ENCODE results near the gene RTRAF.

Gene RTRAF

GRCh38 chr14:52026901-52027300 lies 37.6 kb downstream of the RTRAF start:
- Histone ChIP-seq H4K20me1 (no peaks in the 10 kb centered on the region), H3K4me3 (no peak overlapping the region), H3K4me2 (no peak overlapping the region), H3K36me3 (peaks cover 93% of the 10 kb centered on the region), H3K4me1 (peaks cover 23% of the 10 kb centered on the region), H3K9me3 (peaks cover 34% of the 10 kb centered on the region), H3K27ac (no peak overlapping the region), H3K9ac (no peak overlapping the region), H3K27me3 (no peaks in the 10 kb centered on the region)
- no peak for TF ChIP-seq Cebpa-rat (IDR thresholded peaks at IDR 0.05)

GRCh38 chr14:52029881-52030280 lies 40.5 kb downstream of the RTRAF start:
- Histone ChIP-seq H3K4me1 (no peaks in the 10 kb centered on the region), H3K9me3 (peaks cover 19% of the 10 kb centered on the region), H3K9ac (no peak overlapping the region), H3K36me3 (peaks cover 95% of the 10 kb centered on the region), H3K27ac (no peak overlapping the region), H3K4me2 (no peak overlapping the region), H4K20me1 (no peaks in the 10 kb centered on the region), H3K4me3 (no peak overlapping the region), H3K27me3 (no peaks in the 10 kb centered on the region)
- no peak for TF ChIP-seq Cebpa-rat (IDR thresholded peaks at IDR 0.05)

GRCh38 chr14:52031781-52032180 lies 42.4 kb downstream of the RTRAF start:
- Histone ChIP-seq H3K4me1 (no peaks in the 10 kb centered on the region), H3K36me3 (peaks cover 94% of the 10 kb centered on the region), H3K9ac (no peak overlapping the region), H3K4me3 (no peak overlapping the region), H3K4me2 (no peak overlapping the region), H3K27me3 (no peaks in the 10 kb centered on the region), H4K20me1 (no peaks in the 10 kb centered on the region), H3K9me3 (peaks cover 4% of the 10 kb centered on the region; the same call in 1 of the 2 replicates), H3K27ac (no peak overlapping the region)
- TF ChIP-seq Cebpa-rat (IDR thresholded peaks at IDR 0.05) = no peak

- Histone ChIP-seq H3K9me3 (no peaks in the 10 kb centered on the region), H4K20me1 (no peaks in the 10 kb centered on the region), H3K4me1 (no peaks in the 10 kb centered on the region), H3K9ac (no peak overlapping the region), H3K27me3 (no peaks in the 10 kb centered on the region), H3K27ac (no peak overlapping the region), H3K36me3 (peaks cover 94% of the 10 kb centered on the region), H3K4me2 (no peak overlapping the region), H3K4me3 (no peak overlapping the region)
- TF ChIP-seq Cebpa-rat (IDR thresholded peaks at IDR 0.05) = no peak
Observed at GRCh38 chr14:52032204-52032801, 43.0 kb downstream of the RTRAF start.

- Histone ChIP-seq H3K4me3 (no peak overlapping the region), H3K4me2 (no peak overlapping the region), H3K4me1 (no peaks in the 10 kb centered on the region), H4K20me1 (no peaks in the 10 kb centered on the region), H3K9me3 (no peaks in the 10 kb centered on the region), H3K27me3 (no peaks in the 10 kb centered on the region), H3K27ac (0 out of 2 replicates have a peak overlapping the region, but pooled peaks have one; percentile 10), H3K36me3 (peaks cover 94% of the 10 kb centered on the region), H3K9ac (no peak overlapping the region)
- TF ChIP-seq Cebpa-rat (IDR thresholded peaks at IDR 0.05) = no peak
Observed at GRCh38 chr14:52033101-52033642, 43.8 kb downstream of the RTRAF start.

- Histone ChIP-seq H3K9me3 (no peaks in the 10 kb centered on the region), H3K36me3 (peaks cover 93% of the 10 kb centered on the region), H3K9ac (no peak overlapping the region), H3K4me2 (no peak overlapping the region), H3K4me1 (peaks cover 25% of the 10 kb centered on the region), H3K27ac (no peak overlapping the region), H3K27me3 (no peaks in the 10 kb centered on the region), H4K20me1 (no peaks in the 10 kb centered on the region), H3K4me3 (no peak overlapping the region)
- no peak for TF ChIP-seq Cebpa-rat (IDR thresholded peaks at IDR 0.05)
Observed at GRCh38 chr14:52039124-52039815, 49.9 kb downstream of the RTRAF start.

- H3K9me3 ChIP-seq = no peaks in the 10 kb centered on the region
- no peak overlapping the region for H3K27ac ChIP-seq
- no peak overlapping the region for H3K4me2 ChIP-seq
- peaks cover 38% of the 10 kb centered on the region for H3K4me1 ChIP-seq
- TF ChIP-seq Cebpa-rat (IDR thresholded peaks at IDR 0.05) = no peak
- no peaks in the 10 kb centered on the region for H4K20me1 ChIP-seq
- H3K9ac ChIP-seq = no peak overlapping the region
- no peak overlapping the region for H3K4me3 ChIP-seq
- peaks cover 79% of the 10 kb centered on the region for H3K36me3 ChIP-seq
- no peaks in the 10 kb centered on the region for H3K27me3 ChIP-seq
Observed at GRCh38 chr14:52040598-52040997, 51.3 kb downstream of the RTRAF start.

- Histone ChIP-seq H3K4me1 (peaks cover 58% of the 10 kb centered on the region), H4K20me1 (no peaks in the 10 kb centered on the region), H3K36me3 (peaks cover 61% of the 10 kb centered on the region), H3K27ac (peak overlapping the region; percentile 59), H3K27me3 (no peaks in the 10 kb centered on the region), H3K9ac (peak overlapping the region; percentile 33; the same call in 1 of the 2 replicates), H3K4me3 (peak overlapping the region; percentile 28; the same call in 1 of the 2 replicates), H3K9me3 (no peaks in the 10 kb centered on the region), H3K4me2 (peak overlapping the region; percentile 76)
- TF ChIP-seq Cebpa-rat (IDR thresholded peaks at IDR 0.05) = no peak
Observed at GRCh38 chr14:52042371-52043289, 53.3 kb downstream of the RTRAF start.

GRCh38 chr14:52043690-52044089 lies 54.3 kb downstream of the RTRAF start:
- peak overlapping the region; percentile 33; the same call in 1 of the 2 replicates for H3K9ac ChIP-seq
- H3K9me3 ChIP-seq = no peaks in the 10 kb centered on the region
- peak overlapping the region; percentile 59; the same call in 1 of the 2 replicates for H3K27ac ChIP-seq
- H3K4me3 ChIP-seq = no peak overlapping the region
- H3K4me2 ChIP-seq = peak overlapping the region; percentile 76
- H4K20me1 ChIP-seq = no peaks in the 10 kb centered on the region
- no peaks in the 10 kb centered on the region for H3K27me3 ChIP-seq
- no peak for TF ChIP-seq Cebpa-rat (IDR thresholded peaks at IDR 0.05)
- peaks cover 69% of the 10 kb centered on the region for H3K4me1 ChIP-seq
- peaks cover 58% of the 10 kb centered on the region for H3K36me3 ChIP-seq
